ENCODE results near the gene EGLN2. TPM values are rescaled to one million over a fixed set of nuclear protein-coding genes. Genes with fewer than 3 reads are reported as not detected.
A peak's percentile ranks its signal among the peaks of the same experiment; 100 is the strongest.

EGLN2 gene
- total RNA-seq, 3 donors from 2014 or later = 84.5 to 126 (median 93.2) TPM

GRCh38 chr19:40774916-40775631 lies 23.9 kb upstream of the EGLN2 start, which contains the start of gene MIA:
TSS of gene MIA (plus strand) at chr19:40775521. CDS start at chr19:40775543, 22 bp downstream.
- no peaks in the 10 kb centered on the region for H3K36me3 ChIP-seq (ENCODE audit: low read depth)
- DNase-seq (no peak), ATAC-seq (no peak)
- H3K9me3 ChIP-seq = no peaks in the 10 kb centered on the region
- peaks cover 4% of the 10 kb centered on the region for H3K4me1 ChIP-seq (ENCODE audit: low read depth)
- intact Hi-C loops (cut with DNase I, micrococcal nuclease) = no loop called here
- no peak within 1 kb of the TSS for H3K4me3 ChIP-seq
- TF ChIP-seq CTCF (IDR thresholded peaks at IDR 0.05) = no peak

GRCh38 chr19:40775632-40776022 lies 23.4 kb upstream of the EGLN2 start:
- Histone ChIP-seq H3K4me1 (ENCODE audit: low read depth) (peaks cover 4% of the 10 kb centered on the region), H3K4me3 (no peak overlapping the region), H3K9me3 (no peaks in the 10 kb centered on the region), H3K36me3 (ENCODE audit: low read depth) (no peaks in the 10 kb centered on the region)
- ATAC-seq (no peak), DNase-seq (no peak)
- no peak for TF ChIP-seq CTCF (IDR thresholded peaks at IDR 0.05)
- intact Hi-C loops (cut with DNase I, micrococcal nuclease) = no loop called here

- Histone ChIP-seq H3K4me3 (no peak overlapping the region), H3K9me3 (no peaks in the 10 kb centered on the region), H3K4me1 (ENCODE audit: low read depth) (peaks cover 4% of the 10 kb centered on the region), H3K36me3 (ENCODE audit: low read depth) (no peaks in the 10 kb centered on the region)
- intact Hi-C loops (cut with DNase I, micrococcal nuclease) = no loop called here
- TF ChIP-seq CTCF (IDR thresholded peaks at IDR 0.05) = no peak
- DNase-seq (no peak), ATAC-seq (no peak)
Observed at GRCh38 chr19:40776364-40776763, 22.6 kb upstream of the EGLN2 start.

DNA sequence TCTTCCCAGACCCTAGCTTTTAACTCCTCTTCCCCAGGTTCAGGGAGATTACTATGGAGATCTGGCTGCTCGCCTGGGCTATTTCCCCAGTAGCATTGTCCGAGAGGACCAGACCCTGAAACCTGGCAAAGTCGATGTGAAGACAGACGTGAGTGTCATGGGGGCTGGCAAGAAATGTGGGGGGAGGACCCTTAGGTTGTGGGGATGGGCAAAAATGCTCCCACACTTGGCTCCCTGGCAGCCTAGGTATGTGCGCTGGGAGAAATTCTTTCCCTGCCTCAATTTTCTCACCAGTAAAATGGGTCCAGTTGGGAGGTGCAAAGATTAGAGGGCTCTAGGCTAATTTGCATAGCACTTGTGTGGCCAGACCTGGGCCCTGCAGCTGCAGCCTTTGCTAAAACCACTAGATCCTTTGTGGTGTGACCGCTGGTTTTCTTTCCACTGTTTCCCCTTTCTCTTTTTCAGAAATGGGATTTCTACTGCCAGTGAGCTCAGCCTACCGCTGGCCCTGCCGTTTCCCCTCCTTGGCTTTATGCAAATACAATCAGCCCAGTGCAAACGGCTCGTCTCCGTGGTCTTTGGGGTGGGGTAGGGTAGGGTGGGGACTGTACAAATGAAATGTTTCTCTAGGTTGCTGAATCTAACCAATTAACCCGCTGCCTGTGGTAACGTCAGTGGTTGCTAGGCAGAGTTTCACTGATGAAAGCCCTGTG lies 21.9 kb upstream of the EGLN2 start:
- peak; percentile 84 to 97 (median 91) for DNase-seq
- Histone ChIP-seq H3K4me3 (peak overlapping the region; percentile 58), H3K36me3 (ENCODE audit: low read depth) (no peaks in the 10 kb centered on the region), H3K4me1 (ENCODE audit: low read depth) (peaks cover 4% of the 10 kb centered on the region), H3K9me3 (no peaks in the 10 kb centered on the region)
- intact Hi-C loops (cut with DNase I, micrococcal nuclease) = no loop called here
- no peak for TF ChIP-seq CTCF (IDR thresholded peaks at IDR 0.05)
- ATAC-seq = peak; percentile 78

DNA sequence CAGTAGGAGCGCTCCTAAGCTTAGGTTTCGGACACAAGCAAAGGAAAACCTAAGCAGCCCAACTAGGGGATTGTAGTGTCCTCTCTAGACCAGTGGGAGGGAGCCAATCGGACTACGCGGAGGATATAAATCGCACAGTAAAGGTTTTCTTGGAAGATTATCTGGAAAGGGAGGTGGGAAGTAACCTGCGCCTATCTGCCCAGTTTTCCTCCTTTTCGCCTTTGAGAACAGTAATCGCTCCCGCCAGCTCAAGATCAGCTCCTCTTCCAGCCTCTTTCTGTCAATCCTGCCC lies 21.4 kb upstream of the EGLN2 start:
- Histone ChIP-seq H3K4me3 (peak overlapping the region; percentile 58), H3K4me1 (ENCODE audit: low read depth) (peaks cover 4% of the 10 kb centered on the region), H3K36me3 (ENCODE audit: low read depth) (no peaks in the 10 kb centered on the region), H3K9me3 (no peaks in the 10 kb centered on the region)
- no peak for ATAC-seq
- intact Hi-C loops (cut with DNase I, micrococcal nuclease) = no loop called here
- no peak for TF ChIP-seq CTCF (IDR thresholded peaks at IDR 0.05)
- no peak for DNase-seq

Measured in mucosa of descending colon (tissue), 3 donors.